ENCODE data around the gene COX6A1.

Gene COX6A1

GRCh38 chr12:120437735-120438494 is at the start of gene COX6A1:
TSS of gene COX6A1 (plus strand) at chr12:120438113. CDS start at chr12:120438127, 14 bp downstream.
- in situ Hi-C loops (cut with MboI; ENCODE audit: low sequenced_read_pairs), result no loop called here

GRCh38 chr12:120388691-120389481 is 49.0 kb upstream of the COX6A1 start:
- in situ Hi-C loops (cut with MboI; ENCODE audit: low sequenced_read_pairs), result no loop called here

GRCh38 chr12:120390540-120391120 is 47.3 kb upstream of the COX6A1 start:
- in situ Hi-C loops (cut with MboI; ENCODE audit: low sequenced_read_pairs), result no loop called here

GRCh38 chr12:120394483-120395367 is 43.2 kb upstream of the COX6A1 start:
- in situ Hi-C loops (cut with MboI; ENCODE audit: low sequenced_read_pairs), result no loop called here

- in situ Hi-C loops (cut with MboI; ENCODE audit: low sequenced_read_pairs), result no loop called here
Observed at GRCh38 chr12:120397824-120398540, 39.9 kb upstream of the COX6A1 start.

GRCh38 chr12:120399531-120399930 is 38.4 kb upstream of the COX6A1 start:
- in situ Hi-C loops (cut with MboI; ENCODE audit: low sequenced_read_pairs), result no loop called here

- in situ Hi-C loops (cut with MboI; ENCODE audit: low sequenced_read_pairs), result no loop called here
Observed at GRCh38 chr12:120402217-120402616, 35.7 kb upstream of the COX6A1 start.

GRCh38 chr12:120403869-120404268 is 34.0 kb upstream of the COX6A1 start:
- in situ Hi-C loops (cut with MboI; ENCODE audit: low sequenced_read_pairs), result no loop called here

- in situ Hi-C loops (cut with MboI; ENCODE audit: low sequenced_read_pairs), result no loop called here
Observed at GRCh38 chr12:120404271-120404670, 33.6 kb upstream of the COX6A1 start.

- in situ Hi-C loops (cut with MboI; ENCODE audit: low sequenced_read_pairs), result no loop called here
Observed at GRCh38 chr12:120406069-120406468, 31.8 kb upstream of the COX6A1 start.

- in situ Hi-C loops (cut with MboI; ENCODE audit: low sequenced_read_pairs), result no loop called here
Observed at GRCh38 chr12:120406553-120406952, 31.4 kb upstream of the COX6A1 start.

- in situ Hi-C loops (cut with MboI; ENCODE audit: low sequenced_read_pairs), result no loop called here
Observed at GRCh38 chr12:120408771-120409170, 29.1 kb upstream of the COX6A1 start.

GRCh38 chr12:120412421-120412820 is 25.5 kb upstream of the COX6A1 start:
- in situ Hi-C loops (cut with MboI; ENCODE audit: low sequenced_read_pairs), result no loop called here

GRCh38 chr12:120413901-120414695 is 23.8 kb upstream of the COX6A1 start:
- in situ Hi-C loops (cut with MboI; ENCODE audit: low sequenced_read_pairs), result no loop called here

GRCh38 chr12:120416490-120417216 is 21.3 kb upstream of the COX6A1 start:
- in situ Hi-C loops (cut with MboI; ENCODE audit: low sequenced_read_pairs), result no loop called here

- in situ Hi-C loops (cut with MboI; ENCODE audit: low sequenced_read_pairs), result no loop called here
Observed at GRCh38 chr12:120417917-120418580, 19.9 kb upstream of the COX6A1 start.

- in situ Hi-C loops (cut with MboI; ENCODE audit: low sequenced_read_pairs), result no loop called here
Observed at GRCh38 chr12:120421701-120422100, 16.2 kb upstream of the COX6A1 start.

- in situ Hi-C loops (cut with MboI; ENCODE audit: low sequenced_read_pairs), result no loop called here
Observed at GRCh38 chr12:120422892-120423456, 14.9 kb upstream of the COX6A1 start.
